GM19193 (cell line): Measurements from ENCODE around the gene PLXNA2.

Experiments
- POLR2A ChIP-seq: IDR thresholded peaks from 4 replicates; pipeline ENCODE4 v1.6.1; 2011; ENCODE audit not compliant: insufficient read depth, insufficient read length; ENCODE audit errors: extremely low read depth

Gene PLXNA2

GRCh38 chr1:207973898-207974568 lies 270.2 kb downstream of the PLXNA2 start:
- TF ChIP-seq POLR2A = no peak

- no peak for TF ChIP-seq POLR2A
These were observed 271.8 kb downstream of the PLXNA2 start for GRCh38 chr1:207972337-207972736.
